ENCODE results near the gene PRDX2.
A peak's percentile ranks its signal among the peaks of the same experiment; 100 is the strongest.

The PRDX2 gene

DNA sequence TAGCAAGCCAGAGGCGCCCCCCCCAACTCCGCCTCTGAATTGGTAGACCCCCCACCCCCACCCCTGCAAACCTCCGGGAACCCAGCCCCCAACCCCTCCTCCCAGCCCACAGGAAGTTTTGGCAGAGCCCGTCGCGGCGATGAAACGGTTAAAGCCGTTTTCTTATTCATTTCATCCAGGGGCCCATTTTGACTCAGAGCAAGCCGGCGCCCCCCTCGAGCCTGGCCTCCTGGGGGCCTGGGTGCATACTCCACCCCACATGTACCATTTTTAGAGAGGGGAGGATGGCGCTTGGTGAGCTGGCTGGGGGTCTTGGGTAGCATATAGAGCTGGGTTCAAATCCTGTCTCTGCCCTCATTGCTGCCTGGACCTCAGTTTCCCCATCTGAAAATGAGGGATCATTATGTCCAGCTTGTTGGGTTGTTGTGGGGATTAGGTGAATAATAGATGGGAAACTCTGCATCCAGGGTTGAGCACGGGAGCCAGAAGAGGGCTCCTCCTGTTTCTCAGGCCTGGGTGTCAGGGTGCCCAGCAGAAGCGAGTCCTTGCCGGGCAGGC, 18.2 kb downstream of the PRDX2 start:
- no peak for DNase-seq (ENCODE audit: low read depth)
- peak overlapping the region; percentile 58 for H3K4me3 ChIP-seq (ENCODE audit: low read depth, low read length)
- TF ChIP-seq CTCF (conservative IDR thresholded peaks at IDR 0.05; ENCODE audit: low read depth, low read length): no peak

- peak; percentile 89 for DNase-seq (ENCODE audit: low read depth)
- H3K4me3 ChIP-seq (ENCODE audit: low read depth, low read length): peak overlapping the region; percentile 58
- TF ChIP-seq CTCF (conservative IDR thresholded peaks at IDR 0.05; ENCODE audit: low read depth, low read length): no peak
These were observed 18.9 kb downstream of the PRDX2 start for GRCh38 chr19:12782424-12783290.

GRCh38 chr19:12782174-12782423, 19.5 kb downstream of the PRDX2 start:
- peak overlapping the region; percentile 58 for H3K4me3 ChIP-seq (ENCODE audit: low read depth, low read length)
- no peak for TF ChIP-seq CTCF (conservative IDR thresholded peaks at IDR 0.05; ENCODE audit: low read depth, low read length)
- no peak for DNase-seq (ENCODE audit: low read depth)

DNA sequence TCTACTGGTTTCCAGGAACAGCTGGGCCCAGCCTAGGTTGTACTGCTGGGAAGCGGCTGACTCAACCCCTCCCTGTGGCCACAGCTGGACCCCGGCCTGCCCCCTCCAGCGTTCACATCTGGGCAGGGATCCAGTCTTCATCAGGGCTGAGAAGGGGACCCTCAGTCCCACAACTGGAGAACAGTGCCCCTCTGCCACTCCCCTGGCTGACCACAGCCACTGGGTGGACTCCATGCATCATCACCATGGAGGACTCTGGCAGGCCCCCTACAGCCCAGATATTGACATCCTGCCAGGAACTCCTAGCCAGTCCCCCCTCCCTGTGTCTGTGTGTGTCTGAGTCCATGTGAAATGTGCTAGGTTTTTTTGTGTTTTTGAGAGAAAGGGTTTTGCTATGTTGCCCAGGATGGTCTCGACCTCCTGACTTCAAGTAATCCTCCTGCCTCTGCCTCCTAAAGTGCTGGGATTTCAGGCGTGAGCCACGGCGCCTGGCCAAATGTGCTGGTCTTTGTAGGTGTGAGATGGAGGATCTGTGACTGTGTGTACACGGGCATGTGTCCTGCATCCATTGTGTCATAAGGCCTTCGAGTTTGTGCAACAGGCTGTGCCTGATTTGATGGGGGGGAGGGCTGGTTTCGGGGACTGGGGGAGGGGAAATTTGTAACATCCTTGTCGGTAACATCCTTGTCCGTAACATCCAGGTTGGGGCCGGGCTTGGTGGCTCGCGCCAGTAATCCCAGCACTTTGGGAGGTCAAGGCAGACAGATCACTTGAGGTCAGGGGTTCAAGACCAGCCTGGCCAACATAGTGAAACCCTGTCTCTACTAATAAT, 22.2 kb downstream of the PRDX2 start:
- TF ChIP-seq CTCF (conservative IDR thresholded peaks at IDR 0.05; ENCODE audit: low read depth, low read length): peak; percentile 11
- H3K4me3 ChIP-seq (ENCODE audit: low read depth, low read length): peak overlapping the region; percentile 70
- peak; percentile 97 for DNase-seq (ENCODE audit: low read depth)

DNA sequence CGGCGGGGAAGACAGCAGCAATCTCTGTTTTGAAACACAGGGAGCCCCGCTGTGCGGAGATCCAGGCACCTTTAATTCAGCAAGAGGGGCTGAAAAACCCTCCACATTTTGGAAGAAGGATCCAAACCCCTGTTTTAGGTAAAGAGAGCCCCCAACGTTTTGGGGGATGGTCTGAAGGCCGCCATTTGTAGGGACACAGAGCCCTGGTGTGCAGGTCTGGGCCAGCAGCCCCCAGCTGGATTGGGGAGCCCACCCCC, 22.8 kb downstream of the PRDX2 start:
- peak; percentile 74 for DNase-seq (ENCODE audit: low read depth)
- TF ChIP-seq CTCF (conservative IDR thresholded peaks at IDR 0.05; ENCODE audit: low read depth, low read length): no peak
- H3K4me3 ChIP-seq (ENCODE audit: low read depth, low read length): peak overlapping the region; percentile 70

GRCh38 chr19:12778017-12778904, 23.3 kb downstream of the PRDX2 start:
- no peak for TF ChIP-seq CTCF (conservative IDR thresholded peaks at IDR 0.05; ENCODE audit: low read depth, low read length)
- DNase-seq (ENCODE audit: low read depth): peak; percentile 87
- H3K4me3 ChIP-seq (ENCODE audit: low read depth, low read length): peak overlapping the region; percentile 70
